ENCODE measurements around the gene MPC2. TPM values are rescaled to one million over a fixed set of nuclear protein-coding genes. Genes with fewer than 3 reads are reported as not detected.

Gene MPC2
- total and polyA plus RNA-seq, 2 of the 8 experiments (the other 6 are each of a cell fraction or from before 2014, with no cell fraction given) = 18.6 to 40.9 TPM

- Histone ChIP-seq H4K91ac (replicated peaks; ENCODE audit: insufficient read length, low read length) (no peak overlapping the region), H2AK5ac (ENCODE audit: low read depth, low read length) (no peak overlapping the region), H3K23ac (ENCODE audit: insufficient read length) (no peak overlapping the region), H2BK5ac (ENCODE audit: low read depth, low read length) (no peak overlapping the region), H2BK20ac (ENCODE audit: low read length) (no peak overlapping the region), H4K8ac (ENCODE audit: extremely low read depth, insufficient read depth, low read length) (no peak overlapping the region), H3K79me1 (ENCODE audit: low read depth, low read length) (no peaks in the 10 kb centered on the region), H3K18ac (ENCODE audit: extremely low read depth, low read length) (no peak overlapping the region), H2BK15ac (ENCODE audit: low read length) (no peak overlapping the region), H4K20me1 (replicated peaks in 1 of 2; ENCODE audit: control insufficient read depth in 1 of 2, insufficient read depth in 2 of 2, low read length in 2 of 2) (no peaks in the 10 kb centered on the region), H3K4me1 (replicated peaks in 1 of 4; ENCODE audit: control insufficient read depth in 3 of 4, insufficient read depth in 4 of 4, low read length in 3 of 4) (no peaks in the 10 kb centered on the region), H3K36me3 (ENCODE audit: control insufficient read depth in 2 of 4, insufficient read depth in 4 of 4, low read length in 3 of 4) (no peaks in the 10 kb centered on the region), H3K27me3 (replicated peaks in 1 of 4; ENCODE audit: control insufficient read depth in 3 of 4, extremely low read depth in 1 of 4, insufficient read depth in 3 of 4, low read length in 3 of 4) (no peaks in the 10 kb centered on the region), H3K4me2 (ENCODE audit: insufficient read depth in 1 of 2, low read depth in 2 of 2, low read length in 2 of 2) (no peak overlapping the region), H2BK12ac (ENCODE audit: low read depth, low read length) (no peak overlapping the region), H3K4ac (replicated peaks; ENCODE audit: insufficient read length, low read depth, low read length) (no peak overlapping the region), H3K27ac (ENCODE audit: low read depth, low read length) (no peak overlapping the region), H2BK120ac (replicated peaks; ENCODE audit: low read depth, low read length) (no peak overlapping the region), H3K9ac (replicated peaks in 1 of 4; ENCODE audit: extremely low read depth in 1 of 4, low read depth in 3 of 4, low read length in 3 of 4) (no peak overlapping the region), H4K5ac (ENCODE audit: insufficient read length, low read depth, low read length) (no peak overlapping the region), H3K14ac (ENCODE audit: insufficient read length) (no peak overlapping the region), H3K79me2 (ENCODE audit: control insufficient read depth in 1 of 2, insufficient read depth in 2 of 2, low read length in 2 of 2) (no peaks in the 10 kb centered on the region), H3K56ac (replicated peaks; ENCODE audit: insufficient read length, low read depth, low read length) (no peak overlapping the region), H2AFZ (ENCODE audit: low read length) (no peak overlapping the region), H3K23me2 (ENCODE audit: low read depth, low read length) (no peaks in the 10 kb centered on the region), H3K9me3 (ENCODE audit: insufficient read depth in 2 of 2, low read depth in 1 of 2, low read length in 1 of 2) (no peaks in the 10 kb centered on the region), H3K4me3 (ENCODE audit: extremely low read depth in 1 of 4, insufficient read depth in 2 of 4, low read depth in 3 of 4, low read length in 4 of 4) (no peak overlapping the region)
- ChIA-PET CTCF (ENCODE audit: partially characterized antibody) (interaction anchor here (1.0 to 2.0 kb wide), 3 partner anchors 9 to 20 kb away, joined by 5 to 6 read pairs (median 5); no protein-coding TSS in a partner anchor), POLR2A (ENCODE audit: partially characterized antibody) (interaction anchor here (2.5 kb wide), 1 partner anchor 55 kb away, joined by 5 read pairs; no protein-coding TSS in a partner anchor)
- FAIRE-seq = no peak
- no peak for DNase-seq (ENCODE audit: low read depth in 1 of 2, low spot score in 2 of 2)
- TF ChIP-seq HDAC2 (IDR thresholded peaks at IDR 0.05; ENCODE audit: borderline replicate concordance in 1 of 2, low read depth in 2 of 2, low read length in 2 of 2) = no peak
- TF ChIP-seq TCF12 (IDR thresholded peaks at IDR 0.05; ENCODE audit: low read depth, low read length) = no peak
- TF ChIP-seq ASH2L (IDR thresholded peaks at IDR 0.05; ENCODE audit: low read length) = no peak
- TF ChIP-seq FOSL1 (IDR thresholded peaks at IDR 0.05; ENCODE audit: insufficient read depth, low read depth, low read length) = no peak
- TF ChIP-seq MAX (IDR thresholded peaks at IDR 0.05) = no peak
- no peak for TF ChIP-seq GTF2F1 (IDR thresholded peaks at IDR 0.05; ENCODE audit: borderline replicate concordance, low read depth, low read length)
- no peak for TF ChIP-seq SAP30 (IDR thresholded peaks at IDR 0.05; ENCODE audit: insufficient read depth, insufficient replicate concordance, low read length)
- TF ChIP-seq POU5F1 (IDR thresholded peaks at IDR 0.05; ENCODE audit: low read depth, low read length) = no peak
- no peak for TF ChIP-seq EZH2 (IDR thresholded peaks at IDR 0.05; ENCODE audit: low read depth, low read length, severe bottlenecking)
- TF ChIP-seq CREB1 (IDR thresholded peaks at IDR 0.05) = no peak
- TF ChIP-seq SP4 (IDR thresholded peaks at IDR 0.05; ENCODE audit: low read length) = no peak
These were observed 55.8 kb downstream of the MPC2 start for GRCh38 chr1:167881069-167881468.
